NCI-H2081 (cell line): ENCODE results near the gene RABL6.
"Not testable (repeated sequence)": the region's sequence is repeated elsewhere in the genome, so short reads cannot be mapped to it uniquely, and the experiment has no call there.

ENCODE experiments used
- DNase-seq, 2 experiments: peaks; one replicate each; lab custom pipeline; 2025; lab: John Stamatoyannopoulos, UW

RABL6 gene, protein sequence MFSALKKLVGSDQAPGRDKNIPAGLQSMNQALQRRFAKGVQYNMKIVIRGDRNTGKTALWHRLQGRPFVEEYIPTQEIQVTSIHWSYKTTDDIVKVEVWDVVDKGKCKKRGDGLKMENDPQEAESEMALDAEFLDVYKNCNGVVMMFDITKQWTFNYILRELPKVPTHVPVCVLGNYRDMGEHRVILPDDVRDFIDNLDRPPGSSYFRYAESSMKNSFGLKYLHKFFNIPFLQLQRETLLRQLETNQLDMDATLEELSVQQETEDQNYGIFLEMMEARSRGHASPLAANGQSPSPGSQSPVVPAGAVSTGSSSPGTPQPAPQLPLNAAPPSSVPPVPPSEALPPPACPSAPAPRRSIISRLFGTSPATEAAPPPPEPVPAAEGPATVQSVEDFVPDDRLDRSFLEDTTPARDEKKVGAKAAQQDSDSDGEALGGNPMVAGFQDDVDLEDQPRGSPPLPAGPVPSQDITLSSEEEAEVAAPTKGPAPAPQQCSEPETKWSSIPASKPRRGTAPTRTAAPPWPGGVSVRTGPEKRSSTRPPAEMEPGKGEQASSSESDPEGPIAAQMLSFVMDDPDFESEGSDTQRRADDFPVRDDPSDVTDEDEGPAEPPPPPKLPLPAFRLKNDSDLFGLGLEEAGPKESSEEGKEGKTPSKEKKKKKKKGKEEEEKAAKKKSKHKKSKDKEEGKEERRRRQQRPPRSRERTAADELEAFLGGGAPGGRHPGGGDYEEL

DNA sequence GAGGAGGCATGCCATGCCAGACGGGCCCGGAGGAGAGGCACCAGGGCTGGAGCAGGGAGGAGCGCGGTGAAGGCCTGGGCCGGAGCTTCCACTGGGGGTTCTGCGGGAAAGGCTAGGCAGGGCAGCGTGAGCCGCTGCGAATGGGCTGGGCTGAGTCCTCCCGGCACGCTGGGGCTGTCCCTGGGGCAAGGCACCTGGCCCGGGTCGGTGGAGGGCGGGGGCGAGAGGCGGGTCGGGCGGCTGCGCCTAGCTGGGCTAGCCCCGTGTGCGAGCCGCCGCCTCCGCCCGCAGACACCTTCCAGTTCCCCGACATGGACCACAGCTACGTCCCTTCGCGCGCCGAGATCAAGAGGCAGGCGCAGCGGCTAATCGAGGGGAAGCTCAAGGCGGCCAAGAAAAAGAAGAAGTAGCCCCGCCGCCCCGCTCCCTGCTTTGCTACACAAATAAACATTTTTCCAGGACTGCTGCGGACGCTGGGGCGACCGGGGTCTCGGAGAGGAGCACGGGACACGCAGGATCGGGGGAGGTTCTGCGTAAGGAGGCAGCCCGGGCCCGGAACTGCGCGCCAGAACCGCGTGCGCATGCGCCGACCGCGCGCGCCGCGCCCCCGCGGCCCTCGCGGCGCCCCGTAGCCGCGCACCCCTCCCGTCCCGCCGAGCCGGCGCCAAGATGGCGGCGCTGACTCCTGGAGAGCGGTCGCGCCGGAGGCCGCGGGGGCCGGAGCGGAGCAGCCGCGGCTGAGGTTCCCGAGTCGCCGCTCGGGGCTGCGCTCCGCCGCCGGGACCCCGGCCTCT lies at the start of gene RABL6:
Gene RABL6, plus strand, starts transcription at position 668 of the 794 bp plus-strand sequence. CDS start 249 bp downstream, outside the sequence.
- DNase-seq: peak; percentile 63 to 81

DNA sequence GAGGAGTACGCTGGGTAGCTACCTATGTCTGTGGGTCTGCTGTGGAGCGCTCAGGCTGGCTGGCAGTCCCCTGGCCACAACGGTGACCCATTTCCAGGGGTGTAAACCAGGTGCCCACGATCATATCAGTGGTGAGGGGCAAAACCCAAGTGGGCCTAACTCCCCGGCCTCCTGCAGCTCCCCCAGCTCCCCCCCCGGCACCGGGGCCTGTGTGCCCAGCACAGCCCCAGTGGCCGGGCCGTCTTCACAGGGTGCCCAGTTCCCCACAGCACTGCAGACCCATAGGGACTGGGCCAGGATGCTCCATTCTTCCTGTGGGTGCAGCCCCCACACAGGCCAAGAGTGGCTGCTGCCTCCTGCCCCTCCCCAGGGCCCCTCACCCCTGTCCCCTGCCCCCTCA lies 48.7 kb upstream of the RABL6 start:
- DNase-seq: no peak

DNA sequence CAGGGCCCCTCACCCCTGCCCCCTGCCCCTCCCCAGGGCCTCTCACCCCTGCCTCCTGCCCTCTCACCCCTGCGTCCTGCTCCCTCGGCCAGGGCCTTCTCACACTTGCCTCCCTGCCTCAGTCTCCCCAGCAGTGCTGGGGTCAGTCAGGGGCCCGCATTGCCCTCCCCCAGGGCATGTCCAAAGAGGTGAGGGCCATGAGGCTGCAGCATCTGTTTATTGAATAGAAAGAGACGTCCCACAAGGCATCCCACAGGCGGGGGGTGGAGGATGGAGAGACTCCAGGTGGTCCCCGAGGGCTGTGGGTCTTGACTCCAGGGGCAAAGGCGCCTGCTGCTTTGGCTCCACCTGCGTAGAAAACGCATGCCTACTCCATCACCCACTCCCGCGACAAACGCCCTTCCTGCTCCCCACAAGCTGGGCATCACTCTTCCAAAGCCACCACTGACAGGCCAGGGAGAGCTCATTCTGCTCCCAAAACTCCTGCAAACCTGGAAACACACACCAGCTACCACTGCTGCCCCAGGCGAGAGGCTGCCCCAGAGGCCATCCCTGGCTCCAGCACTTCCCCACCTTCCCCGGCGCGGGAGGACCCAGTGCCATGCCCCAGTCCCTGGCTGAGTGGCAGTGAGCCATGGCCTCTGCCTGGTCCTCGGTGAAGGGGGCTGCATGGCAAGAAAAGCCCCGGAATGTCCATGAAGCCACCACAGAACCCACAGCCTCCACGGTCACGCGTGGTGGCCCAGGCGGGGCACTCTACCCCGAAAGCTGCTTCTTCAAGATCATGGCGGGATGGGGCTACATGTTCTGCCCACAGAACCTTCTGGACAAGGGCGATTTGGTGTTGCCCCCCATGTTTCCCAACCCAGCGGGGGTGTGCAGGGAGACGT lies 48.1 kb upstream of the RABL6 start:
- no peak for DNase-seq

DNA sequence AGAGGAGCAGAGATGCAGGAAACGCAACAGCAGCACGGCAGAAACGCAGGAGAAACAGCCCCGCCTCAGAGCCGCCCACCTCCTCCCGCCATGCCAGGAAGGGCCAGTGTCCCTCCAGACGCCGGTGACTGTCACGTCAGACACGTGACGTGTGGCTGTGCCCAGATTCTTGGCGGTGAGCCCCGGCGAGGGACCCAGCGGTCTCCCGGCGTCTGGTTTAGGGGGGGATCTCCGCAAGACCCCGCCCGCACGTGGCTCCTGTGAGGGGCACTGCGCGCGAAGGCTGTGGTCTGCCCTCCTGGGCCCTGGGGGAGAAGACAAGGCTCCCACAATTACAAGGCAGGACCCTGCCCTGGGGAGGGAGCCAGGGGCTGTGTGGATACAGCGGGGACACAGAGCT lies 47.3 kb upstream of the RABL6 start:
- no peak for DNase-seq

DNA sequence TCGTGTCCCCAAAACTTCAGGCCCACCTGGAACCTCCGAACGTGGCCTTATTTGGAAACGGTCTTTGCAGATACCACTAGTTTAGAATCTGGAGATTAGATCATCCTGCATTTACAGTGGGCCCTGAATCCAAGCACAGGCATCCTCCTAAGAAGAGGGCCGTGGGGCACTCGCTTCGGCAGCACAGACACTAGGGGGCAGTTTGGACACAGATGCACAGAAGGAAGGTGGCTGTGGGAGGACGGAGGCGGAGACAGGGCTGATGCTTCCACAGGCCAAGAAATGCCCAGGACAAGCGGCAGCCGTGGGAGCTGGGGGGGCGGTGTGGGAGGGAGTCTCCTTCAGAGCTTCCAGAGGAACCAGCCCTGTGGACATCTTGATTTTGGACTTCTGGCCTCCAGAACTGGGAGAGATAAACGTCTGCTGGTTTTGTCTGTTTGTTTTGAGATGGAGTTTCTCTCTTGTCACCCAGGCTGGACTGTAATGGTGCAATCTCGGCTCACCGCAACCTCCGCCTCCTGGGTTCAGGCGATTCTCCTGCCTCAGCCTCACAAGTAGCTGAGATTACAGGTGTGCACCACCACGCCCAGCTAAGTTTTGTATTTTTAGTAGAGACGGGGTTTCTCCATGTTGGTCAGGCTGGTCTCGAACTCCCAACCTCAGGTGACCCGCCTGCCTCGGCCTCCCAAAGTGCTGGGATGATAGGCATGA lies 46.8 kb upstream of the RABL6 start:
- not testable (repeated sequence) for DNase-seq

DNA sequence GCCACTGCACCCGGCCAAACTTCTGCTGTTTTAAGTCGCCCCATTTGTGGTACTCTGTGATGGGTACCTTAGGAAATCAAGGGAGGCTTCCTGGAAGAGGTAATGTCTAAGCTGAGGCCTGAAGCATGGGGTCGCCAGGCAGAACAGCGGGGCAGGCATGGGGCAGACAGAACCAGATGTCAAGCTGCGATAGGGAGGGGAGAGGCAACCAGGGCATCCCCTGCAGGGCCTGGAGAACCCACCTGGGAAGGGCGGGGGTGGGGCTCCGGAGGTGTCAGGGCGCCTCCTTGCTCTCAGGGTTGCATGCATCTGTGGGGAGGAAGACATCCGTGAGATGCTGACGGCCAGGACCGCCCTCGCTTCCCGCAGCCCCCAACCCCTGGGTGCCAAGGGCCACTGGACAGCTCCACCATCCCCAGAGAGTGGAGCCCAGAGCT lies 46.2 kb upstream of the RABL6 start:
- DNase-seq: no peak

DNA sequence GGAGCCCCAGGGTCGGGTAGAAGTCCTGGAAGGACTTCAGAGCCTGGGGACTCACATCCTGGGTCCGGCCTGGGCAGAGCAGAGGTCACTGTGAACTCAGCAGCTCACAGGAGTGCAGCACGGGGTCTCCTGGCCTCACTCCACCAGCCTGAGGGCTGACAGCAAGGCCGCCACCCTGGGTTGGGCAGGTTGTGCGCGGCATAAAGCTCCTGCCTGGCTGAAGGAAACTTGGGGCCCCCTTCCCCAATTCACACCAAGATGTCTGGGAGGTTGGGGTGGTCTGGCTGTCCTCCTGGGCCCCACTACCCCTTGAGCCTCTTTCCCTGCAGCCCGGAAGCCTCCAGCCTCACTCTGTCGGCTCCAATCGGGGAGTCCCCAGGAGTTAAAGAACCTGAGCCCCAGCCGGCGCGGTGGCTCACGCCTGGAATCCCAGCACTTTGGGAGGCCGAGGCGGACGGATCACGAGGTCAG lies 45.5 kb upstream of the RABL6 start:
- DNase-seq: no peak

DNA sequence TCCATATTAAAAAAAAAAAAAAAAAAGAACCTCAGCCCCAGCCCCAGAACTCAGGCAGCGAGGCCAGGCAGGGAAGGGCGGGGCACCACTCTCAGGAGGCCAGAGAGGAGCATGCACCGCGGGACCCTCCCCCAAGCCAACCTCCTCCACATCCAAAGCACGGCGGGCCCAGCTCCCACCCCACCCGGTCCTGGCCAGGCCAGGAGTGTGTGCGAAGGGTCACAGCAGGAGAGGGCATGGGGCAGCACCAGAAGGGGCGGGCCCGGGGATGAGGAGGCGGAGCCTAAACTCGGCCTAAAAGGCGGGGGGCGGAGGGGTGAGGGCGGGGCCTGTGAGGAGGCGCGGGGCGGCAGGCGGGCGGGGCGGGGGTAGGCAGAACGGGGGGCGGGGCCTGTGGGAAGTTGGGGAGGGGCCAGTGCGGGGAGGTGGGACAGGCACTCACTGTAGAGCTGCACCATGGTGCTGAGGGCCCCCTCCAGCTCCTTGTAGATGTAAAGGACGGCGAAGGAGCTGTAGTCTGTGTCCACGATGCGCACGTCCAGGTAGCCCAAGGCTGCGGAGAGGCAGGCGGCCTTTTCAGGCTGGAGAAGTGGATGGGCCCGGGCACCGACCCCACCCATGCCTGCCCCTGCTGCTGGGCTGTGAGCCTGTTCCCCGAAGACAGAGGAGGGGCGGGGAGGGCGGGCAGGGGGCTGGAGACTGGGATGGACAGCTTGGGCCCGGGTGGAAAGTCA lies 44.7 kb upstream of the RABL6 start:
- DNase-seq: no peak

DNA sequence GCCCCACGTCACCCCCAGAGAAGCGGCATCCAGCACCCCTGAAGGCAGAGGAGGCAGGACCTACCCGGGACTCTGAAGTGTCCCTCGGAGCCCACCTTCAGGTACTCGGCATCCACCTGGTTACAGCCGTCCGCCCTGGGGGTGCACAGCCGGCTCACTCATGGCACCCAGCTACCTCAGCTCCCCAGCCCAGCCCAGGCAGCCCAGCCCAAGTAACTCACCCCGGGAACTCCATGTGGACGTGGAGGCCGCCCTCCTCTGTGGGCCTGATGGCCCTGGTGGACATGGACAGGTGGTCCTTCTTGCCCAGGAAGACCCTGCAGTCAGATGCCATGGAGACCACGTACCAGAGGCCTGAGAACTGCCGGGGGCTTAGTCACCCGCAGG lies 44.1 kb upstream of the RABL6 start:
- no peak for DNase-seq

DNA sequence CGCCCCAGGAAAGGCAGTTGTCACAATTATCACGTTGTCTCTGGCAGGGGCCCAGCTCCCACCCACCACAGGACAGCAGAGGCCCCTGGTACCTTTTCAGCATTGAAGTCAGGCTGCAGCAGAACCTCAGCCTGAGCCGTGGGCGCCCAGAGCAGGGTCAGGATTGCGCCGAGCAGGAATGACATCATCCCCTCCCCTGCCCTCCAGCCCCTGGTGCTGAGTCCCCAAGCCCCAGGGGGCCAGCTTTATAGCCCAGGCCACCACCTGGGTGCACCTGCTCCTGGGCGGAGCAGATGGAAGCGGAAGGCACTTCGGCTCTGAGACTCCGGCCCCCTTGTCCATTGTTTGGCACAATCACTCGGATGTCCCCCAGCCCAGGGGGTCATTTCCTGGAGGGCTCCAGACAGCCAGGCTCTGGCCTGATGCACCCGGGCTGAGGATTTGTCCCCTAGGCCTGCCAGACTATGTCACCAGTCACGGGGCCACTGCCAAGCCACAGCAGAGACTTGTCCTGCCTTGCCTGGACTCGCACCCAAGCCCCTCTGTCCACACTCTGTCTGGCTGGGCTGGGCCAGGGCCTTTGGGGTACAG lies 43.4 kb upstream of the RABL6 start, which contains the start of gene LCN15:
Gene LCN15, minus strand, starts transcription at position 218 of the 591 bp plus-strand sequence. Its CDS starts 30 bp downstream, at position 188.
- peak; percentile 56 to 84 for DNase-seq

DNA sequence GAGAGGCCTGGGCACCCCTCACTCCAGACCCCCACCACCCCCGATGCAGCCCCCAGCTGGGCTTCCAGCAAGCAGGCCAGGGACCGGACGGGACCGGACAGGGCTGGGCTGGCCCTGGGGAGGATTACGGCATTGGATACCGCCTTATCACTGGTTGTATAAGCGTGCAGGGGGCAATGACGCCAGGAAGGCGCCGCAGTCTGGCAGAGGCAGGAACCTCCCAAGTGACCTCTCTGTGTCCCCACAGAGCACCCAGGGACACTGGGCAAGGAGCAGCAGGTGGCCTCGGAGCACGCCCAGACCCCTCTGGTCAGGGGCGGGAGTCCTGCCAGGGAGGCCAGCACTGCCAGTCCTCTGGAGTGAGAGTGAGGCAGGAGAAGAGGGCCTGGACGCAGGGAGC lies 42.7 kb upstream of the RABL6 start:
- no peak for DNase-seq

DNA sequence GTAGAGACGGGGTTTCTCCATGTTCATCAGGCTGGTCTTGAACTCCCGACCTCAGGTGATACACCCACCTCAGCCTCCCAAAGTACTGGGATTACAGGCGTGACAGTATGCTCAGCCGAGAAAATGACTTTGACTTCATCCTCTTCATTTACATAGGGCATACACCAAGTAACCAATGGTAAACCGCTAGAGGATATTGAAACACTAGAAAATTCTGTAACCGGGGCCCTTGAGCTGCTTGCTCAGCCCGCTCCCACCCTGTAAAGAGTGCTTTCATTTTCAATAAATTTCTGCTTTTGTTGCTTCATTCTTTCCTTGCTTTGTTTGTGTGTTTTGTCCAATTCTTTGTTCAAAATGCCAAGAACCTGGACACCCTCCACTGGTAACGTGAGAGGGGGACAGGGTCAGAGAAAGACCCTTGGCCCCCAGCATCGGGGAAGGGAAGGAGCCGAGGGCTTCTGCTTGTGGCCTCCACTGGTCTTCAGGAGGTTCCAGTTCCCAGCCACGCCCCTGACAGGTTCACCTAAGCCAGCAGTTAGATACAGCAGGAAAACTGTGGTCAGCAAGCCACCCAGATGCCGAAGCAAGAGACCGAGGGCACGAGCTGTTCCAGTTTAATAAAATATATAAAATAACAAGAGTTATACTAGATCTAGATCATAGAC lies 41.9 kb upstream of the RABL6 start:
- DNase-seq: not testable (repeated sequence)

DNA sequence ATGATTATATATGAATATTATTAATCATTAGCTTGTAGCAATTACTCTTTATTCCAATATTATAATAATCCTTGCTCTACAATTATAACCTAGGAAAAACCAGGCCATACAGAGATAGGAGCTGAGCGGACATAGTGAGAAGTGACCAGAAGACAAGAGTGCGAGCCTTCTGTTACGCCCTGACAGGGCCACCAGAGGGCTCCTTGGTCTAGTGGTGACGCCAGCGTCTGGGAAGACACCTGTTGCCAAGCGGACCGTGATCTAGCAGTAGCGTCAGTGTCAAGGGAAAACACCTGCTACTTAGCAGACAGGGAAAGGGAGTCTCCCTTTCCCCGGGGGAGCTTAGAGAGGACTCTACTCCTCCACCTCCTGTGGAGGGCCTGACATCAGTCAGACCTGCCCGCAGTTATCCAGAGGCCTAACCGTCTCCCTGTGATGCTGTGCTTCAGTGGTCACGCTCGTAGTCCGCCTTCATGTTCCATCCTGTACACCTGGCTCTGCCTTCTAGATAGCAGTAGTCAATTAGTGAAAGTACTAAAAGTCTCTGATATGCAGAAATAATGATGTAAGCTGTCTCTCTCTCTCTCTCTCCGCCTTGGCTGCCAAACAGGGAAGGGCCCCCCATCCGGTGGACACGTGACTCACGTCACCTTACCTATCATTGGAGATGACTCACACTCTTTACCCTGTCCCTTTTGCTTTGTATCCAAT lies 41.2 kb upstream of the RABL6 start:
- peak; percentile 48 to 67 for DNase-seq

DNA sequence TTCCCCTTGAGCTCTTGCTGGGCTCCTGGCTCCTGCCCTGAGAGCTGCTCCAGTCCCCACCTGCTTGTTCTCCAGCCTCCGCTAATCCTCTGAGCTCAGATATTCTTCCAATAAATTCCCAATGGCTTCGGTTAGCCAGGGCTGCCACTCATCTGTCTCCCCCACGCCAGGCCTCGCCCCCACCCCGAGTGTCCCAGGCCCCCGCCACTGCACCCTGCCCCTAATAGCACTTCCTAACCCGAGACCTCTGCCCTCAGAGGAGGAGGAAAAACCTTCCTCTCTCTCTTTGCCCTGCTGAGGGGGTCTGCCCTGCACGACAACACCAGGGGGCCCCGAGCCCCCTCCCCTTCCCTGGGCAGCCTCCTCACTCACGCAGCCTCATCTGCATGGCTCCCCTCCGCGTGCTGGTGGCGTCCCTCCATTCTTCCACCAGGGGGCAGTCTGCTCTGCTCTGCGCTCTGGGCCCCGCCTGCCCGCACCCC lies 38.0 kb upstream of the RABL6 start:
- DNase-seq: peak in 1 of 2 experiments; percentile 15

DNA sequence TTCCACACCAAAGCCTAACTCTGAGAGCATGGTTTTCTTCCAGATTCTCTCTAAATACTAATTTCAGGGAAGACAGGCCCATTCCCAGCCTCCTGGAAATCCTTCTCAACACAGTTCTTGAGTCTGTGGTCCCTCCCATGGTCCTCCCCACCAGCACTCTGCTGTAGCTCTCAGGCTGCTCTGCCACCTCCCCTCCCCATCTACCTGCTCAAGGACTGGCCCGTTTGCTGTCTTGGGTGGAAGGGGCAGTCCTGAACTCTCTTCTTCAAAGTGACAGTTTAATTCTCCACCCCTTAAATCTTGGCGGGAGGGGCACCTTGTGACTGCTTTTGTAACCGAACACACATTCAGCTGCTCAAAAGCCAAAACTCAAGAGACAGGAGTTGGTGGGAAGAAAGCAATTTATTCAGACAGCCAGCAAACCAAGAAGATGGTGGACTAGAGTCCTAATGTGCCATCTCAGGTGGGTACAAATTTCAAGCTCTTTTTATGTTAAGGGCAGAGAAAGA lies 35.8 kb upstream of the RABL6 start:
- no peak for DNase-seq

DNA sequence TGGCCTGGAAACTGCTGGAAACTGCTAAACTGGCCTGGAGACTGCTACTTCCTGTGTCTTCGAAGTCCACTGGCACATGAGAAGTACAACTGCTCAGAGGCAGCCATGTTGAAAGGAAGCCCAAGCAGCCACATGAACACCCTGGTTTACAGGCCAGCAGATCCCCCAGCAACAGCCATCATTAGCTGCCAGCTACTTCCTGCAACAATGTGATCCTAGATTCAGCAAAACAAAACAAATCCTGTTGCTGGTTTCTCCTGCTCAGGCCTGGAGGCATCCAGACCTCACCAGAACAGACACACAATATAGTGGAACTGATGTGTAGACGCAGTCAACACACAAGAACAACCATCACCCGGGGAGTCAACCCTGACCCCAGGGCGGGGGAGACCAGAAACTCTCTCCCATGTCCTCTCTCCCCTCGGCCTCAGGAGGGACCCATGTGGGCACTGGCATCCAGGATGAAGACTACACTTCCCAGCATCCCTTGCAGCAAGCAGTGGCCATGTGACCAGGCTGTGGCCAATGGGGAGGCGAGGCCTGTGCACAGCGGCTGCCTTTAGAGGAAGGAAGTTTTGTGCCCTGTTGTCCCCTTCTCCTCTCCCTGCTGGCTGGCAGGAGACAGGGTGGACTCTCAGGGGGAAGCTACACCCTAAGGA lies 34.2 kb upstream of the RABL6 start:
- DNase-seq: no peak

DNA sequence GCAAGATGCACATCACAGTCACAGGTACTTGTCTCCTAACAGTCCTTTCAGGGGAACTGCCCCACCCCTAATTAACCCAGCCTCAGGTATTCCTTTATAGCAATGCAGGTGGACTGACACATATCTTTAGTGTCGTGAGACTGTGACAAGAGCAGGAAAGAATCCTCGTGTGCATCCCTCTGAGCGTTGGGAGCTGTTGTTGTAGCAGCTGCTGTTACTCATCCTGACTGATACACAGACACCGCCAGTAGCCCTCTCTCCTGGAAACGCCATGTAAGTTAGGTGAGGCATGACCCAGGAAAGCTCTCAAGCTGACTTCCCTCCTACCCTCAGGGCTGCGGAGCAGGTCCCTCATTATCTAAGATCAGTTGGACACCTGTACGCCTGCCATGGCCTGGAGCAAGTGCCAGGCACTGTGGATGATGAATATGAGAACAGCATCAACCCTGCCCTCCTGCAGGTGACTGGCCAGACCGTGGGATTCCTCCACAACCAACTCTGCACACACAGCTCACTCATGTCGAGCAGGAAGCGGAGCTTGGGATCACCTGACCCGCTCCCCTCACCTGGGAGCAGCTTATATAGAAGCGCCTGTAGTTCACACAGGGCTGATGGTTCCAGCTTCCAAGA lies 33.2 kb upstream of the RABL6 start:
- no peak for DNase-seq
